ENCODE measurements around the gene TMCO1.
A peak's percentile ranks its signal among the peaks of the same experiment; 100 is the strongest.
"Not testable (repeated sequence)": the region's sequence is repeated elsewhere in the genome, so short reads cannot be mapped to it uniquely, and the experiment has no call there.

TMCO1 gene

GRCh38 chr1:165768513-165769394 lies at the start of gene TMCO1:
TSS of gene TMCO1 (minus strand) at chr1:165768868. CDS start at chr1:165768751, 117 bp downstream.
- peak within 1 kb of the TSS; percentile 93 for H3K4me3 ChIP-seq (ENCODE audit: low read depth, low read length)
- TF ChIP-seq CTCF (IDR thresholded peaks at IDR 0.05; ENCODE audit: low read depth, low read length, missing control alignments): peak; percentile 22
- peak; percentile 98 for DNase-seq (ENCODE audit: low read depth)
- in situ Hi-C loops (cut with HindIII; ENCODE audit: low sequenced_read_pairs): no loop called here

DNA sequence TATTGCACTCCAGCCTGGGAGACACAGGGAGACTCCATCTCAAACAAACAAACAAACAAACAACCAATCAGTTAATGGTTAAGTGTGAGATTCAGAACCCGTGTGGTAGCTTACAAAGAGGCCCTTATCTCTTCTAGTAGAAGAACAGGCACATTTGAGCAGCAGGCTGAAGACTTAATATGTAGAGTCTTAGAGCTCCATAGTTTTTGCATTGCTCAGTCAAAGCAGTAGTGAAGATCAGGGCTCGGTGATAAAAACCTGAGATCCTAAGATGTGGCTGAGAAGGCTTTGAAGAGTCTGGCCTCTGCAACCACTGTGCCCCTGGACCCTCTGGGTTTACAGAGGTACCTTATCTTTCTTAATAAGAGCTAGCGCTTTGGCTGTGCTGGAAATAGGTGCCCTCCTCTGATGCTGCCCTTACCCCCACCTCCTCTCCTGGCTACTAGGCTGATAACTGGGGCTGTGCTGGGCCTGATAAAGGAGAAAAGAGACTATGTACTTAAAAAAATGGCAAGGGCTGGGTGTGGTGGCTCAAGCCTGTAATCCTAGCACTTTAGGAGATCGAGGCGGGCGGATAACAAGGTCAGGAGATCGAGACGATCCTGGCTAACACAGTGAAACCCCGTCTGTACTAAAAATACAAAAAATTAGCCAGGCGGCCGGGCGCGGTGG lies 48.3 kb upstream of the TMCO1 start:
- TF ChIP-seq CTCF (IDR thresholded peaks at IDR 0.05; ENCODE audit: low read depth, low read length, missing control alignments): no peak
- in situ Hi-C loops (cut with HindIII; ENCODE audit: low sequenced_read_pairs): no loop called here
- no peak overlapping the region for H3K4me3 ChIP-seq (ENCODE audit: low read depth, low read length)
- DNase-seq (ENCODE audit: low read depth): no peak

DNA sequence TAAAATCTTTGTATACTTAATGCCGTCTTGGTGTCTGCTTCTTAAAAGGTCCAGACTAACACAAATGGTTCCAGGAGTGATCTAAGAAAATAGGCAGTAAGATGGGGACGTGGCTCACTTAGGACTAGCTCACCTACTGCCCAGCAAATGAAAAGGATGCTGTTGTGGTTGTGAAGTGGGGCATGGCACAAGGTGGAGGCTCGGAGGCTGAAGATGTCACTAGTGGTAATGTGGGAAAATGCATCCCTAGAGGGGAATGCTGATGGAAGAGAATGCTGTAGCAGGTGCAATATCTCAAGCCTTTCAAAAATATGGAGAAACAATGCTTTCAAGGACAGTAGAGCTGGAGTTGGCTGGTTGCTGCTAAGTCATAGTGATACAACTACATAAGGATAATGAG lies 47.5 kb upstream of the TMCO1 start:
- no peak for TF ChIP-seq CTCF (IDR thresholded peaks at IDR 0.05; ENCODE audit: low read depth, low read length, missing control alignments)
- no peak overlapping the region for H3K4me3 ChIP-seq (ENCODE audit: low read depth, low read length)
- no peak for DNase-seq (ENCODE audit: low read depth)
- in situ Hi-C loops (cut with HindIII; ENCODE audit: low sequenced_read_pairs): no loop called here

DNA sequence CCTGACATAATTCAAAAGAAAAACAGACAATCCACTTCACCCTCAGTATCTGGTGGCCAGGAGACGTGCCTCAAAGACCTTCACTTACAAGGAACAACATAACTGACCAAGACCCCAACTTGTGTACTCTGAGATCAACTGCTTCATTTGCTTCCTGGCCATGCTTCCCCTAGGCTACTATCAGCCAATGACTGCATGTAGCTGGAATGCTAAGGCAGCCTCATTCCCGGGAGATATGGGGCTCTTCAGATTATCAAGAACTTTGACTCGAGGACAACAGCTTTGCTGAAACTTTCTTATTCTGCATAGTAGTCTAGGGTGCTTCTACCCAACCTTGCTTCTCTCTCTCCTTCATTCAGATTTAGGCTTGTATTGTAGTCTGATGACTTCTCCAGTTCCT lies 47.1 kb upstream of the TMCO1 start:
- DNase-seq (ENCODE audit: low read depth): no peak
- in situ Hi-C loops (cut with HindIII; ENCODE audit: low sequenced_read_pairs): no loop called here
- H3K4me3 ChIP-seq (ENCODE audit: low read depth, low read length): no peak overlapping the region
- no peak for TF ChIP-seq CTCF (IDR thresholded peaks at IDR 0.05; ENCODE audit: low read depth, low read length, missing control alignments)

DNA sequence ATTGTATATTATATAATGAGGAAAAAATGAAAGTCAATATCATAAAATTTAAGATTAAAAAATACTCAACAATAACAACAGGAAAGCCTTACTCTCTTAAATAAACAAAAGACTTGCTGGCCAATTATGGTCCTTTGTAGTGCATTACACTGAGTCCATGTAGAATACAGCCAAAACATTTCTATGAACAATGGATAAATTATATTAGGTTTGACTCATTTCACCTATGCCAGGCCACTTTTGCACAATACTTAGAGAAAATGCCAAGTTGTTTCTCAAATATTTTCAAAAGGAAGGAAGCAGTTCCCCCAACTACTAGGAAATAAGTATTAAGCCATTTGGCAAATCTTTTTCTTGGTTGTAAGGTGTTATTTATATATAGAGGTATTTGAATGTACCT lies 38.9 kb upstream of the TMCO1 start:
- DNase-seq (ENCODE audit: low read depth): no peak
- in situ Hi-C loops (cut with HindIII; ENCODE audit: low sequenced_read_pairs): no loop called here
- no peak overlapping the region for H3K4me3 ChIP-seq (ENCODE audit: low read depth, low read length)
- TF ChIP-seq CTCF (IDR thresholded peaks at IDR 0.05; ENCODE audit: low read depth, low read length, missing control alignments): no peak

GRCh38 chr1:165804513-165804912 lies 35.8 kb upstream of the TMCO1 start:
- in situ Hi-C loops (cut with HindIII; ENCODE audit: low sequenced_read_pairs); H3K4me3 ChIP-seq (ENCODE audit: low read depth, low read length); DNase-seq (ENCODE audit: low read depth): not testable (repeated sequence)

GRCh38 chr1:165799387-165799786 lies 30.7 kb upstream of the TMCO1 start:
- in situ Hi-C loops (cut with HindIII; ENCODE audit: low sequenced_read_pairs): no loop called here
- no peak for TF ChIP-seq CTCF (IDR thresholded peaks at IDR 0.05; ENCODE audit: low read depth, low read length, missing control alignments)
- no peak overlapping the region for H3K4me3 ChIP-seq (ENCODE audit: low read depth, low read length)
- no peak for DNase-seq (ENCODE audit: low read depth)
